Measurements from ENCODE around the gene SRSF5.

- TF ChIP-seq CTCF (IDR thresholded peaks at IDR 0.05) (no peak), EZH2 (IDR thresholded peaks at IDR 0.05) (no peak)
These were observed 10.0 kb downstream of the SRSF5 start for GRCh38 chr14:69776875-69777453.
